SU-DHL-6 (cell line): ENCODE results near the gene GSTM2.

Source experiments
- EZH2phosphoT487 ChIP-seq: fragments of 200-600 bp; sonication (generic), shearing (Covaris generic); conservative IDR thresholded peaks from 2 replicates; pipeline ENCODE4 v1.6.1; 2018; ENCODE audit warnings: mild to moderate bottlenecking, antibody characterized with exemption, low read length, moderate library complexity, mixed read lengths
- TF ChIP-seq, protein P1 (sequence below): fragments of 200-600 bp; sonication (generic); IDR thresholded peaks from one replicate; pipeline ENCODE4 v1.5.1; 2017; ENCODE audit warnings: antibody characterized with exemption, mild to moderate bottlenecking, low read length, moderate library complexity; ENCODE audit not compliant: insufficient read depth, poor library complexity, severe bottlenecking

DNA sequence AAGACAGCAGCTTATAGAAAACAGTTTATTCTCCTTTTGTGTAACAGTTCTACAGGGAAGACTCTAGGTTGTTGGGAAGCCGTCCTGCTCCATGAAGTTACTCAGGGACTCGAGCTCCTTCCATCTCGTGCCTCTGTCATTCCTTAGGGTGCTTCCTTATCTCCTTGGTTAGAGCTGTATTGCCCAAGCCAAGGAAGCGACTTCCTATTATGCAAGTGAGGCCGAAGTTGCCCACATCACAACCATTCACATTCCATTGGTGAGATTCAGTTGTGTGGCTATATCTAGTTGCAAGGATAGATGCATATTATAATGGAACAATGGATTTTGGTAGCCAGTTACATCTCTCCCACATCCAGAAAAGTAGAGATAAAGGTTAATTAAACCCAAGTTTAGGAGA is 53.2 kb downstream of the GSTM2 start:
- TF ChIP-seq, protein P1, sequence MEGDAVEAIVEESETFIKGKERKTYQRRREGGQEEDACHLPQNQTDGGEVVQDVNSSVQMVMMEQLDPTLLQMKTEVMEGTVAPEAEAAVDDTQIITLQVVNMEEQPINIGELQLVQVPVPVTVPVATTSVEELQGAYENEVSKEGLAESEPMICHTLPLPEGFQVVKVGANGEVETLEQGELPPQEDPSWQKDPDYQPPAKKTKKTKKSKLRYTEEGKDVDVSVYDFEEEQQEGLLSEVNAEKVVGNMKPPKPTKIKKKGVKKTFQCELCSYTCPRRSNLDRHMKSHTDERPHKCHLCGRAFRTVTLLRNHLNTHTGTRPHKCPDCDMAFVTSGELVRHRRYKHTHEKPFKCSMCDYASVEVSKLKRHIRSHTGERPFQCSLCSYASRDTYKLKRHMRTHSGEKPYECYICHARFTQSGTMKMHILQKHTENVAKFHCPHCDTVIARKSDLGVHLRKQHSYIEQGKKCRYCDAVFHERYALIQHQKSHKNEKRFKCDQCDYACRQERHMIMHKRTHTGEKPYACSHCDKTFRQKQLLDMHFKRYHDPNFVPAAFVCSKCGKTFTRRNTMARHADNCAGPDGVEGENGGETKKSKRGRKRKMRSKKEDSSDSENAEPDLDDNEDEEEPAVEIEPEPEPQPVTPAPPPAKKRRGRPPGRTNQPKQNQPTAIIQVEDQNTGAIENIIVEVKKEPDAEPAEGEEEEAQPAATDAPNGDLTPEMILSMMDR: no peak
- no peak for TF ChIP-seq EZH2phosphoT487
